Measurements from ENCODE around the gene BICRAL.
"Not testable (repeated sequence)": the region's sequence is repeated elsewhere in the genome, so short reads cannot be mapped to it uniquely, and the experiment has no call there.

BICRAL gene

GRCh38 chr6:42891199-42891722 lies 109.4 kb downstream of the BICRAL start:
- in situ Hi-C loops (cut with MboI; ENCODE audit: low sequenced_read_pairs): no loop called here

GRCh38 chr6:42894041-42894828 lies 112.4 kb downstream of the BICRAL start:
- in situ Hi-C loops (cut with MboI; ENCODE audit: low sequenced_read_pairs): not testable (repeated sequence)

- in situ Hi-C loops (cut with MboI; ENCODE audit: low sequenced_read_pairs): no loop called here
Observed at GRCh38 chr6:42896178-42896719, 114.4 kb downstream of the BICRAL start.

- in situ Hi-C loops (cut with MboI; ENCODE audit: low sequenced_read_pairs): no loop called here
Observed at GRCh38 chr6:42898891-42899361, 117.1 kb downstream of the BICRAL start.

- in situ Hi-C loops (cut with MboI; ENCODE audit: low sequenced_read_pairs): loop anchor here (10.0 kb wide), 1 partner anchor 245 kb away; no protein-coding TSS in a partner anchor
Observed at GRCh38 chr6:42899871-42900270, 118.0 kb downstream of the BICRAL start.

- in situ Hi-C loops (cut with MboI; ENCODE audit: low sequenced_read_pairs): loop anchor here (10.0 kb wide), 1 partner anchor 243 kb away; no protein-coding TSS in a partner anchor
Observed at GRCh38 chr6:42901538-42901957, 119.7 kb downstream of the BICRAL start.

GRCh38 chr6:42902429-42903263 lies 120.8 kb downstream of the BICRAL start:
- in situ Hi-C loops (cut with MboI; ENCODE audit: low sequenced_read_pairs): loop anchor here (10.0 kb wide), 1 partner anchor 242 kb away; no protein-coding TSS in a partner anchor

GRCh38 chr6:42904467-42904866 lies 122.6 kb downstream of the BICRAL start:
- in situ Hi-C loops (cut with MboI; ENCODE audit: low sequenced_read_pairs): loop anchor here (10.0 kb wide), 1 partner anchor 240 kb away; no protein-coding TSS in a partner anchor

- in situ Hi-C loops (cut with MboI; ENCODE audit: low sequenced_read_pairs): loop anchor here (10.0 kb wide), 1 partner anchor 237 kb away; no protein-coding TSS in a partner anchor
Observed at GRCh38 chr6:42907336-42907735, 125.5 kb downstream of the BICRAL start.

GRCh38 chr6:42909835-42910234 lies 128.0 kb downstream of the BICRAL start:
- in situ Hi-C loops (cut with MboI; ENCODE audit: low sequenced_read_pairs): loop anchor here (10.0 kb wide), 1 partner anchor 235 kb away; no protein-coding TSS in a partner anchor

- in situ Hi-C loops (cut with MboI; ENCODE audit: low sequenced_read_pairs): no loop called here
Observed at GRCh38 chr6:42911171-42912021, 129.5 kb downstream of the BICRAL start.

GRCh38 chr6:42914546-42914945 lies 132.7 kb downstream of the BICRAL start:
- in situ Hi-C loops (cut with MboI; ENCODE audit: low sequenced_read_pairs): no loop called here

GRCh38 chr6:42915732-42916131 lies 133.9 kb downstream of the BICRAL start, which contains the start of gene PTCRA:
Gene PTCRA (plus strand): TSS chr6:42916053. CDS start chr6:42916070, 17 bp downstream.
- in situ Hi-C loops (cut with MboI; ENCODE audit: low sequenced_read_pairs): no loop called here

- in situ Hi-C loops (cut with MboI; ENCODE audit: low sequenced_read_pairs): no loop called here
Observed at GRCh38 chr6:42916288-42916687, 134.4 kb downstream of the BICRAL start.

Measured in HL-60/S4 treated with retinoic acid at 250 ng/mL for 4 days and 3 days (cell line).